IPS-18c (cell line): Measurements from ENCODE around the gene ZMYND11.

Source experiments
- H3K4me3 ChIP-seq: 2 replicates; pipeline ENCODE4 v1.7.0; 2013; ENCODE audit warnings: low read depth, mild to moderate bottlenecking, low read length, moderate library complexity; ENCODE audit not compliant: insufficient read depth
- H3K9me3 ChIP-seq: one replicate; pipeline ENCODE4 v1.6.1; 2013; ENCODE audit warnings: mild to moderate bottlenecking, low read length, moderate library complexity; ENCODE audit not compliant: control insufficient read depth, insufficient read depth

The ZMYND11 gene

GRCh38 chr10:224571-224970, 89.3 kb downstream of the ZMYND11 start:
- H3K9me3 ChIP-seq: no peaks in the 10 kb centered on the region
- no peak overlapping the region for H3K4me3 ChIP-seq

- H3K9me3 ChIP-seq: no peaks in the 10 kb centered on the region
- H3K4me3 ChIP-seq: no peak overlapping the region
These were observed 90.8 kb downstream of the ZMYND11 start for GRCh38 chr10:226018-226417.

- Histone ChIP-seq H3K9me3 (no peaks in the 10 kb centered on the region), H3K4me3 (no peak overlapping the region)
These were observed 91.8 kb downstream of the ZMYND11 start for GRCh38 chr10:227014-227413.

GRCh38 chr10:228366-228765, 93.1 kb downstream of the ZMYND11 start:
- H3K9me3 ChIP-seq: no peaks in the 10 kb centered on the region

GRCh38 chr10:230758-231157, 95.5 kb downstream of the ZMYND11 start:
- Histone ChIP-seq H3K4me3 (no peak overlapping the region), H3K9me3 (no peaks in the 10 kb centered on the region)

More at GRCh38 chr10:228366-228765, 93.1 kb downstream of the ZMYND11 start:
- no peak overlapping the region for H3K4me3 ChIP-seq

- Histone ChIP-seq H3K9me3 (no peaks in the 10 kb centered on the region), H3K4me3 (no peak overlapping the region)
These were observed 96.8 kb downstream of the ZMYND11 start for GRCh38 chr10:232061-232460.

GRCh38 chr10:232878-233277, 97.6 kb downstream of the ZMYND11 start:
- Histone ChIP-seq H3K4me3 (no peak overlapping the region), H3K9me3 (no peaks in the 10 kb centered on the region)

GRCh38 chr10:234708-235406, 99.6 kb downstream of the ZMYND11 start:
- Histone ChIP-seq H3K4me3 (no peak overlapping the region), H3K9me3 (no peaks in the 10 kb centered on the region)

- no peak overlapping the region for H3K4me3 ChIP-seq
- no peaks in the 10 kb centered on the region for H3K9me3 ChIP-seq
These were observed 100.7 kb downstream of the ZMYND11 start for GRCh38 chr10:235915-236314.

- no peaks in the 10 kb centered on the region for H3K9me3 ChIP-seq
These were observed 103.9 kb downstream of the ZMYND11 start for GRCh38 chr10:239109-239508.

GRCh38 chr10:241451-241850, 106.2 kb downstream of the ZMYND11 start:
- H3K9me3 ChIP-seq: no peaks in the 10 kb centered on the region
- no peak overlapping the region for H3K4me3 ChIP-seq

More at GRCh38 chr10:239109-239508, 103.9 kb downstream of the ZMYND11 start:
- no peak overlapping the region for H3K4me3 ChIP-seq

- Histone ChIP-seq H3K4me3 (no peak overlapping the region), H3K9me3 (no peaks in the 10 kb centered on the region)
These were observed 106.8 kb downstream of the ZMYND11 start for GRCh38 chr10:241966-242643.

- no peak overlapping the region for H3K4me3 ChIP-seq
- no peaks in the 10 kb centered on the region for H3K9me3 ChIP-seq
These were observed 109.0 kb downstream of the ZMYND11 start for GRCh38 chr10:244227-244626.

- Histone ChIP-seq H3K9me3 (no peaks in the 10 kb centered on the region), H3K4me3 (no peak overlapping the region)
These were observed 111.2 kb downstream of the ZMYND11 start for GRCh38 chr10:246431-246830.

GRCh38 chr10:247480-247879, 112.2 kb downstream of the ZMYND11 start:
- H3K9me3 ChIP-seq: no peaks in the 10 kb centered on the region
- H3K4me3 ChIP-seq: no peak overlapping the region

- H3K4me3 ChIP-seq: no peak overlapping the region
These were observed 113.1 kb downstream of the ZMYND11 start for GRCh38 chr10:248307-248706.

GRCh38 chr10:251982-252582, 116.8 kb downstream of the ZMYND11 start:
- no peaks in the 10 kb centered on the region for H3K9me3 ChIP-seq
- H3K4me3 ChIP-seq: no peak overlapping the region

More at GRCh38 chr10:248307-248706, 113.1 kb downstream of the ZMYND11 start:
- no peaks in the 10 kb centered on the region for H3K9me3 ChIP-seq

- Histone ChIP-seq H3K4me3 (no peak overlapping the region), H3K9me3 (no peaks in the 10 kb centered on the region)
These were observed 125.7 kb downstream of the ZMYND11 start for GRCh38 chr10:260819-261429.
